SK-N-SH (cell line): Measurements from ENCODE around the gene CTTNBP2NL. TPM values are rescaled to one million over a fixed set of nuclear protein-coding genes. Genes with fewer than 3 reads are reported as not detected.

Experiments used
- CTCF ChIA-PET: fragments of 300-600, 350-600 bp; formaldehyde crosslinking; extraction: SDS; loops from one replicate; lab custom pipeline; 2021; lab: Yijun Ruan, JAX
- POLR2A ChIA-PET: fragments of 350-600 bp; sonication (Branson Sonifier 250); formaldehyde crosslinking; extraction: SDS; loops from one replicate; lab custom pipeline; 2020; ENCODE audit warnings: antibody characterized with exemption, inconsistent platforms; lab: Yijun Ruan, JAX
- DNase-seq: peaks from one replicate; pipeline ENCODE4 v3.0.0; 2012
- H2AFZ ChIP-seq: fragments of 200-600 bp; sonication (generic); 2 replicates; pipeline ENCODE4 v1.8.1; 2016; ENCODE audit warnings: antibody characterized with exemption, mild to moderate bottlenecking, low read depth
- H3F3A ChIP-seq: fragments of 200-600 bp; sonication (generic); replicated peaks from 2 replicates; pipeline ENCODE3; 2016; ENCODE audit warnings: antibody characterized with exemption, mild to moderate bottlenecking; ENCODE audit not compliant: insufficient read depth
- H3K27ac ChIP-seq, 2 experiments: fragments of 200-500 bp in 1 of 2; fragments of 200-600 bp in 1 of 2; sonication (Bioruptor generic) in 1 of 2; sonication (generic), shearing (Covaris generic) in 1 of 2; 2 replicates each; pipeline versions ENCODE4 v1.5.1 to v1.6.1; 2014 to 2016; ENCODE audit warnings: low read depth in 2 of 2, inconsistent platforms in 1 of 2, low read length in 1 of 2, mild to moderate bottlenecking in 1 of 2, mixed read lengths in 1 of 2
- H3K27me3 ChIP-seq: fragments of 200-600 bp; sonication (generic), shearing (Covaris generic); 2 replicates; pipeline ENCODE4 v1.6.1; 2016; ENCODE audit warnings: mixed run types; ENCODE audit not compliant: insufficient read depth
- H3K36me3 ChIP-seq, 2 experiments: fragments of 200-500 bp in 1 of 2; fragments of 200-600 bp in 1 of 2; sonication (Bioruptor generic) in 1 of 2; sonication (generic) in 1 of 2; replicated peaks in 1 of 2; 2 replicates each; pipeline versions ENCODE3 to v1.5.1; 2014 to 2016; ENCODE audit warnings: low read length in 1 of 2, mild to moderate bottlenecking in 1 of 2; ENCODE audit not compliant: insufficient read depth in 2 of 2, control insufficient read depth in 1 of 2
- H3K4me1 ChIP-seq, 2 experiments: fragments of 200-500 bp in 1 of 2; fragments of 200-600 bp in 1 of 2; sonication (Bioruptor generic) in 1 of 2; sonication (generic), shearing (Covaris generic) in 1 of 2; 2 replicates each; pipeline versions ENCODE4 v1.5.1 to v1.6.1; 2014 to 2016; ENCODE audit warnings: low read depth in 1 of 2, low read length in 1 of 2, mixed run types in 1 of 2; ENCODE audit not compliant: insufficient read depth in 2 of 2, control insufficient read depth in 1 of 2
- H3K4me2 ChIP-seq: fragments of 200-600 bp; sonication (generic), shearing (Covaris generic); 2 replicates; pipeline ENCODE4 v1.6.1; 2017; ENCODE audit warnings: mixed run types
- H3K4me3 ChIP-seq, 2 experiments: fragments of 200-500 bp in 1 of 2; fragments of 200-600 bp in 1 of 2; sonication (Bioruptor generic) in 1 of 2; sonication (generic), shearing (Covaris generic) in 1 of 2; 2 replicates each; pipeline versions ENCODE4 v1.5.1 to v1.8.1; 2014 to 2016; ENCODE audit warnings: low read depth in 2 of 2, inconsistent platforms in 1 of 2, low read length in 1 of 2, mild to moderate bottlenecking in 1 of 2, mixed read lengths in 1 of 2, moderate library complexity in 1 of 2
- H3K79me2 ChIP-seq: fragments of 200-600 bp; sonication (generic); 2 replicates; pipeline ENCODE4 v1.8.1; 2017; ENCODE audit warnings: mild to moderate bottlenecking; ENCODE audit not compliant: insufficient read depth
- H3K9ac ChIP-seq: fragments of 200-600 bp; sonication (generic); 2 replicates; pipeline ENCODE4 v1.6.1; 2017; ENCODE audit warnings: mixed run types
- H3K9me2 ChIP-seq: fragments of 200-600 bp; sonication (generic); 2 replicates; pipeline ENCODE4 v1.6.1; 2017; ENCODE audit warnings: mixed run types
- H3K9me3 ChIP-seq: fragments of 200-600 bp; sonication (generic); 2 replicates; pipeline ENCODE4 v1.6.1; 2017; ENCODE audit warnings: mixed run types, mild to moderate bottlenecking, moderate library complexity
- H4K20me1 ChIP-seq: fragments of 200-600 bp; sonication (generic); 2 replicates; pipeline ENCODE4 v1.6.1; 2017; ENCODE audit warnings: mild to moderate bottlenecking, mixed run types; ENCODE audit not compliant: insufficient read depth
- ELF1 ChIP-seq: IDR thresholded peaks from 2 replicates; pipeline ENCODE4 v1.4.0; 2012
- JUND ChIP-seq: IDR thresholded peaks from 2 replicates; pipeline ENCODE4 v1.4.0; 2012
- MAX ChIP-seq: IDR thresholded peaks from 2 replicates; pipeline ENCODE4 v1.4.0; 2012; ENCODE audit warnings: low read depth
- MEF2A ChIP-seq: IDR thresholded peaks from 2 replicates; pipeline ENCODE4 v1.4.0; 2012; ENCODE audit warnings: low read depth, borderline replicate concordance
- NFIC ChIP-seq: IDR thresholded peaks from 2 replicates; pipeline ENCODE4 v1.4.0; 2012; ENCODE audit warnings: borderline replicate concordance
- POLR2AphosphoS5 ChIP-seq: IDR thresholded peaks from 2 replicates; pipeline ENCODE4 v1.6.1; 2012; ENCODE audit warnings: low read depth, low read length
- RCOR1 ChIP-seq: fragments of 150-350 bp; IDR thresholded peaks from 2 replicates; pipeline ENCODE4 v1.6.1; 2017; ENCODE audit warnings: antibody characterized with exemption, low read length
- SIN3A ChIP-seq: IDR thresholded peaks from 2 replicates; pipeline ENCODE4 v1.6.1; 2012; ENCODE audit warnings: low read depth, mild to moderate bottlenecking, low read length, moderate library complexity, borderline replicate concordance
- SMC3 ChIP-seq: IDR thresholded peaks from 2 replicates; pipeline ENCODE4 v1.6.1; 2012; ENCODE audit warnings: low read depth, low read length, improper control_type of control experiment
- TEAD4 ChIP-seq: IDR thresholded peaks from 2 replicates; pipeline ENCODE4 v1.4.0; 2012; ENCODE audit warnings: mild to moderate bottlenecking, borderline replicate concordance; ENCODE audit not compliant: insufficient read depth
- YY1 ChIP-seq: IDR thresholded peaks from 2 replicates; pipeline ENCODE4 v1.4.0; 2012; ENCODE audit warnings: low read depth, mild to moderate bottlenecking
- WGBS: methylation state at CpG from one replicate; pipeline ENCODE4 v1.1.6; 2017; ENCODE audit warnings: low lambda C conversion rate; 5-methylcytosine and 5-hydroxymethylcytosine counted together
- polyA plus RNA-seq, 3 experiments: library from polyadenylated mRNA; depleted of rRNA; stranded (reverse); fragments of >200 nt; gene quantifications; 2 replicates each; pipeline ENCODE4 v1.2.3, GENCODE V29; 2012
- TF ChIP-seq, protein P1 (sequence below): IDR thresholded peaks from 2 replicates; pipeline ENCODE4 v1.6.1; 2012; ENCODE audit warnings: mild to moderate bottlenecking, low read depth, low read length, moderate library complexity
- TF ChIP-seq, protein P2 (sequence below): IDR thresholded peaks from 2 replicates; pipeline ENCODE4 v1.4.0; 2012; ENCODE audit warnings: low read depth, borderline replicate concordance
- TF ChIP-seq, protein P3 (sequence below): fragments of 150-350 bp; IDR thresholded peaks from 2 replicates; pipeline ENCODE4 v1.6.1; 2017; ENCODE audit warnings: antibody characterized with exemption, low read length, low read depth, borderline replicate concordance

Gene CTTNBP2NL
- polyA plus RNA-seq, 1 of the 3 experiments (the other 2 are of a cell fraction) = 4.9 TPM

DNA sequence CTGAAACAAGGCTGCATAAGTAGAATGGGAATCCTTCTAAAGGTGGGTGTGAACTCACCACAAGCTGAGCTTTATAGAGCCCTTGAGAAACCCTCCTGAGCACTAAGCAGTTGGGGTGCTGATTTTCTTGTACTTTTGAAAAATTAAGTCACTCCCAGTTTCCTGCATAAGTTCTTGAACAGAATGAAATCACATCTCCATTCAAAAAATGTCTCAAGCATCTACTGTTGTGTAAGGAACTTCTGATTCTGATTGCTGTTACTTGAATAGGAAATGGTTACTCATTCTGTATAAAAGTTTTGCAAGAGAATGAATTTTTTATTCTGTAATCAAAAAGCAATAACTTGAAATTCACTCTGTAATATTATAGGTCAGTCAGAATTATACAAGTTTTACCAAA lies 61.9 kb downstream of the CTTNBP2NL start (continued):
- TF ChIP-seq, protein P1, sequence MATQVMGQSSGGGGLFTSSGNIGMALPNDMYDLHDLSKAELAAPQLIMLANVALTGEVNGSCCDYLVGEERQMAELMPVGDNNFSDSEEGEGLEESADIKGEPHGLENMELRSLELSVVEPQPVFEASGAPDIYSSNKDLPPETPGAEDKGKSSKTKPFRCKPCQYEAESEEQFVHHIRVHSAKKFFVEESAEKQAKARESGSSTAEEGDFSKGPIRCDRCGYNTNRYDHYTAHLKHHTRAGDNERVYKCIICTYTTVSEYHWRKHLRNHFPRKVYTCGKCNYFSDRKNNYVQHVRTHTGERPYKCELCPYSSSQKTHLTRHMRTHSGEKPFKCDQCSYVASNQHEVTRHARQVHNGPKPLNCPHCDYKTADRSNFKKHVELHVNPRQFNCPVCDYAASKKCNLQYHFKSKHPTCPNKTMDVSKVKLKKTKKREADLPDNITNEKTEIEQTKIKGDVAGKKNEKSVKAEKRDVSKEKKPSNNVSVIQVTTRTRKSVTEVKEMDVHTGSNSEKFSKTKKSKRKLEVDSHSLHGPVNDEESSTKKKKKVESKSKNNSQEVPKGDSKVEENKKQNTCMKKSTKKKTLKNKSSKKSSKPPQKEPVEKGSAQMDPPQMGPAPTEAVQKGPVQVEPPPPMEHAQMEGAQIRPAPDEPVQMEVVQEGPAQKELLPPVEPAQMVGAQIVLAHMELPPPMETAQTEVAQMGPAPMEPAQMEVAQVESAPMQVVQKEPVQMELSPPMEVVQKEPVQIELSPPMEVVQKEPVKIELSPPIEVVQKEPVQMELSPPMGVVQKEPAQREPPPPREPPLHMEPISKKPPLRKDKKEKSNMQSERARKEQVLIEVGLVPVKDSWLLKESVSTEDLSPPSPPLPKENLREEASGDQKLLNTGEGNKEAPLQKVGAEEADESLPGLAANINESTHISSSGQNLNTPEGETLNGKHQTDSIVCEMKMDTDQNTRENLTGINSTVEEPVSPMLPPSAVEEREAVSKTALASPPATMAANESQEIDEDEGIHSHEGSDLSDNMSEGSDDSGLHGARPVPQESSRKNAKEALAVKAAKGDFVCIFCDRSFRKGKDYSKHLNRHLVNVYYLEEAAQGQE = no peak
- TF ChIP-seq, protein P2, sequence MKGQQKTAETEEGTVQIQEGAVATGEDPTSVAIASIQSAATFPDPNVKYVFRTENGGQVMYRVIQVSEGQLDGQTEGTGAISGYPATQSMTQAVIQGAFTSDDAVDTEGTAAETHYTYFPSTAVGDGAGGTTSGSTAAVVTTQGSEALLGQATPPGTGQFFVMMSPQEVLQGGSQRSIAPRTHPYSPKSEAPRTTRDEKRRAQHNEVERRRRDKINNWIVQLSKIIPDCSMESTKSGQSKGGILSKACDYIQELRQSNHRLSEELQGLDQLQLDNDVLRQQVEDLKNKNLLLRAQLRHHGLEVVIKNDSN = no peak
- TF ChIP-seq TEAD4 (no peak), NFIC (no peak), YY1 (no peak), SMC3 (no peak), MEF2A (no peak), SIN3A (no peak), ELF1 (no peak), MAX (no peak), JUND (no peak)

DNA sequence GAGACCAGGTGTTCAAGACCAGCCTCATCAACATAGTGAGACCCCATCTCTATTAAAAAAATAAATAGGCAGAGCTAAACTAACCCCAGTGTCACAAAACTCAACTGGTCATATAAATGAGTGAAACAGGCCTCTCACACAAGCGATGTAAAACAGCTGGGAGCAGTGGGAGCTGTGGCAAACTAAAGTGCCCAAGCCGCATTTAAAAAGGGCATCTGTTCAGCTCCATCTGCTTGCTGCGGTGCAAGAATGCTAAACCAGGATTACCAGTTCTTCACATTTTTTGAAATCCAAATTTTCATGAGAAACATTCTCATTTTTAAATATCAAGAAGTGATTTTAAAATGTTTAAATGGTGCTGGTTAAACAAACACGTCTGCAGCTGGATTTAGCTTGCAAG lies 62.7 kb downstream of the CTTNBP2NL start:
- ChIA-PET POLR2A (no interaction called here), CTCF (interaction anchor here (0.8 to 4.7 kb wide), 4 partner anchors 8 to 89 kb away, joined by 4 to 22 read pairs (median 5); no protein-coding TSS in a partner anchor)
- peaks cover 28% of the 10 kb centered on the region for H3F3A ChIP-seq
- WGBS = 98% methylated on average over 4 of the region's 4 CpGs
- no peak for TF ChIP-seq POLR2AphosphoS5
- no peak for TF ChIP-seq RCOR1
- TF ChIP-seq, protein P3, sequence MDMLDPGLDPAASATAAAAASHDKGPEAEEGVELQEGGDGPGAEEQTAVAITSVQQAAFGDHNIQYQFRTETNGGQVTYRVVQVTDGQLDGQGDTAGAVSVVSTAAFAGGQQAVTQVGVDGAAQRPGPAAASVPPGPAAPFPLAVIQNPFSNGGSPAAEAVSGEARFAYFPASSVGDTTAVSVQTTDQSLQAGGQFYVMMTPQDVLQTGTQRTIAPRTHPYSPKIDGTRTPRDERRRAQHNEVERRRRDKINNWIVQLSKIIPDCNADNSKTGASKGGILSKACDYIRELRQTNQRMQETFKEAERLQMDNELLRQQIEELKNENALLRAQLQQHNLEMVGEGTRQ = no peak
- H3K9me3 ChIP-seq = no peaks in the 10 kb centered on the region
- H3K4me2 ChIP-seq = no peak overlapping the region
- peaks cover 0 to 6% of the 10 kb centered on the region in 2 experiments; a peak in 1 of 4 replicates for H3K4me1 ChIP-seq
- H3K9ac ChIP-seq = no peak overlapping the region
- H3K36me3 ChIP-seq = peaks cover 51 to 53% of the 10 kb centered on the region in 2 experiments
- H3K27ac ChIP-seq = no peak overlapping the region
- no peaks in the 10 kb centered on the region for H3K27me3 ChIP-seq
- no peaks in the 10 kb centered on the region; the same call in 1 of the 2 replicates for H4K20me1 ChIP-seq
- no peak for DNase-seq
- H3K4me3 ChIP-seq = no peak overlapping the region
- no peaks in the 10 kb centered on the region for H3K9me2 ChIP-seq
- H3K79me2 ChIP-seq = peaks cover 10% of the 10 kb centered on the region; the same call in 1 of the 2 replicates
- H2AFZ ChIP-seq = no peak overlapping the region
